ENCODE measurements around the gene RSRC1. TPM values are rescaled to one million over a fixed set of nuclear protein-coding genes. Genes with fewer than 3 reads are reported as not detected.

Gene RSRC1
- total RNA-seq, 1 experiment from 2014 or later: 37.9 TPM

GRCh38 chr3:158395421-158395820 is 285.5 kb downstream of the RSRC1 start:
- no peaks in the 10 kb centered on the region for H3K4me1 ChIP-seq (ENCODE audit: insufficient read depth, low read length)
- H3K27ac ChIP-seq (ENCODE audit: insufficient read length, low read depth, low read length): no peak overlapping the region
- H2BK5ac ChIP-seq (ENCODE audit: insufficient read length, low read length): no peak overlapping the region
- no peak overlapping the region for H3K23ac ChIP-seq (ENCODE audit: insufficient read length, low read depth, low read length)
- H3K79me1 ChIP-seq (ENCODE audit: insufficient read depth, low read depth, low read length, poor library complexity, severe bottlenecking): no peaks in the 10 kb centered on the region
- H3K4ac ChIP-seq (ENCODE audit: low read depth, low read length): no peak overlapping the region
- no peak for DNase-seq
- H4K20me1 ChIP-seq (ENCODE audit: control insufficient read depth, insufficient read depth, insufficient read length): no peaks in the 10 kb centered on the region
- H4K91ac ChIP-seq (ENCODE audit: insufficient read length, low read depth, low read length): no peak overlapping the region
- H3K4me1 Mint-ChIP-seq: peaks cover 9 to 12% of the 10 kb centered on the region in 2 experiments
- no peak overlapping the region for H3K18ac ChIP-seq (ENCODE audit: insufficient read length, low read depth, low read length)
- H3K79me2 ChIP-seq (ENCODE audit: insufficient read depth, low read length): no peaks in the 10 kb centered on the region; the same call in 1 of the 2 replicates
- no peak overlapping the region for H2BK12ac ChIP-seq (ENCODE audit: insufficient read length, low read depth, low read length)
- no peak overlapping the region for H2AK5ac ChIP-seq (ENCODE audit: insufficient read length, low read length)
- no peaks in the 10 kb centered on the region; the same call in 1 of the 2 replicates for H3K27me3 Mint-ChIP-seq (ENCODE audit: low read depth)
- H4K5ac ChIP-seq (ENCODE audit: insufficient read length, low read depth, low read length): no peak overlapping the region
- no CpG with 5 or more reads among the region's 2 CpGs for WGBS (ENCODE audit: extremely low coverage, insufficient read length, low lambda C conversion rate)
- no peak overlapping the region for H3K9ac ChIP-seq (ENCODE audit: extremely low read depth, insufficient read length, low read length)
- no peak overlapping the region for H2BK15ac ChIP-seq (ENCODE audit: low read depth, low read length)
- no peak overlapping the region for H4K8ac ChIP-seq (replicated peaks; ENCODE audit: insufficient read length, low read depth, low read length)
- no peaks in the 10 kb centered on the region for H3K27me3 ChIP-seq (ENCODE audit: insufficient read depth, low read length)
- no peak overlapping the region for H3K4me2 ChIP-seq (ENCODE audit: insufficient read depth, insufficient read length, low read length)
- H2BK120ac ChIP-seq (ENCODE audit: low read depth, low read length, poor library complexity, severe bottlenecking): no peak overlapping the region
- no peaks in the 10 kb centered on the region for H3K9me3 ChIP-seq (ENCODE audit: control insufficient read depth, low read depth, low read length)
- no peak overlapping the region for H2AFZ ChIP-seq (ENCODE audit: low read length)
- H3K9me3 Mint-ChIP-seq: peaks cover 21 to 31% of the 10 kb centered on the region in 2 experiments
- no peak overlapping the region for H3K4me3 Mint-ChIP-seq
- H2BK20ac ChIP-seq (ENCODE audit: low read depth, low read length, poor library complexity, severe bottlenecking): no peak overlapping the region
- H3K56ac ChIP-seq (ENCODE audit: insufficient read length, low read depth, low read length): no peak overlapping the region
- TF ChIP-seq CTCF (conservative IDR thresholded peaks at IDR 0.05): no peak
- H3K27ac Mint-ChIP-seq: no peak overlapping the region
- H3K14ac ChIP-seq (ENCODE audit: insufficient read depth, low read length): no peak overlapping the region
- peaks cover 6 to 30% (median 19%) of the 10 kb centered on the region in 3 experiments for H3K36me3 Mint-ChIP-seq (ENCODE audit: insufficient read depth in 1 of 3, low read depth in 3 of 3)
- no peak overlapping the region for H3T11ph ChIP-seq (ENCODE audit: low read length)
- H3K23me2 ChIP-seq (ENCODE audit: insufficient read length, low read depth, low read length, poor library complexity, severe bottlenecking): no peaks in the 10 kb centered on the region
